HG03045 (cell line): ENCODE measurements around the gene OR2A2.

Experiments used
- ATAC-seq: cut with Tn5 transposase; IDR thresholded peaks from one replicate; pipeline ENCODE4 v1.9.1; 2021; ENCODE audit warnings: mild to moderate bottlenecking, moderate library complexity; ENCODE audit not compliant: unreplicated experiment

The OR2A2 gene

GRCh38 chr7:144137501-144137900 lies 28.1 kb downstream of the OR2A2 start:
- ATAC-seq, result no peak

GRCh38 chr7:144142187-144142586 lies 32.8 kb downstream of the OR2A2 start:
- no peak for ATAC-seq

- no peak for ATAC-seq
These were observed 35.0 kb downstream of the OR2A2 start for GRCh38 chr7:144144426-144144825.

GRCh38 chr7:144148224-144148827 lies 38.9 kb downstream of the OR2A2 start:
- ATAC-seq, result no peak

GRCh38 chr7:144158861-144159260 lies 49.5 kb downstream of the OR2A2 start:
- no peak for ATAC-seq
